ENCODE data around the gene CDRT4. TPM values are rescaled to one million over a fixed set of nuclear protein-coding genes. Genes with fewer than 3 reads are reported as not detected.

Gene CDRT4
- polyA plus RNA-seq, 1 of the 3 experiments (the other 2 are of a cell fraction): 4.6 TPM

DNA sequence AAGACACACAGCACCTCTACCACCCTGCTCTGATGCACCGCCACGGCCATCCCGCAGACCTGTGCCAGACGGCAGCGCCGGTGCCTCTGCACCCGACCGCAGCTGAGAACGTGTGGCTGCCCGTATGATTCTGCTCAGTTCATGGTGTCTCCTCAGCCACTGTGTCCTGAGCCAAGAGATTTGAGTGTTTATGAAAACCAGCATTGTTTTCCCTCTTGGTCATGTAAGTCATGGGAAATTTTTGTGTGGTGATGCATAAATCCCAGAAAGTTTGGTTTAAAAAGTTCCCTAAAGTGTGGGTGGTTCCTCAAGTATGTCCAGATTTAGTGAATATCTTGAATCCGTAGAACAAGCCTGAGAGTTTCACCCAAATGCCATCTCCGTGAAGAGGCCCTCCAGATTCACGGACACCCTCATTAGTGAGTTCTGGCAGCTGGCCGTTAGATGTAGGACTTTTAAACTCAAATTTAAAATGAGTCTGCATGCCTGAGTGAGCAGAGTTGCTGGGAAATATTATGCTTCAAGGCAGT is 57.6 kb downstream of the CDRT4 start:
- Histone ChIP-seq H3K4me1 (ENCODE audit: control insufficient read depth in 1 of 2, insufficient read depth in 2 of 2, low read depth in 1 of 2, low read length in 1 of 2) (peaks cover 3 to 12% of the 10 kb centered on the region in 2 experiments; a peak in 2 of 4 replicates), H3K9me3 (no peaks in the 10 kb centered on the region), H3K79me2 (ENCODE audit: insufficient read depth) (no peaks in the 10 kb centered on the region), H3K36me3 (replicated peaks in 1 of 2; ENCODE audit: control insufficient read depth in 1 of 2, insufficient read depth in 2 of 2, low read length in 1 of 2) (no peaks in the 10 kb centered on the region), H4K20me1 (ENCODE audit: insufficient read depth) (no peaks in the 10 kb centered on the region), H3K9me2 (no peaks in the 10 kb centered on the region), H3K27ac (ENCODE audit: low read depth in 2 of 2, low read length in 1 of 2) (peak overlapping the region; percentile 50 to 78; a peak in 3 of 4 replicates), H3F3A (replicated peaks; ENCODE audit: insufficient read depth) (peaks cover 7% of the 10 kb centered on the region), H2AFZ (ENCODE audit: low read depth) (peak overlapping the region; percentile 38), H3K4me2 (peak overlapping the region; percentile 12; the same call in 1 of the 2 replicates), H3K9ac (no peak overlapping the region), H3K27me3 (ENCODE audit: insufficient read depth) (no peaks in the 10 kb centered on the region), H3K4me3 (ENCODE audit: low read depth in 2 of 2, low read length in 1 of 2) (no peak overlapping the region)
- TF ChIP-seq TCF12 (IDR thresholded peaks at IDR 0.05) (peak; percentile 67), ELF1 (IDR thresholded peaks at IDR 0.05) (no peak), TEAD4 (IDR thresholded peaks at IDR 0.05; ENCODE audit: borderline replicate concordance, insufficient read depth) (peak; percentile 35; the same call in 1 of the 2 replicates), NFIC (IDR thresholded peaks at IDR 0.05; ENCODE audit: borderline replicate concordance) (peak; percentile 62), YY1 (IDR thresholded peaks at IDR 0.05; ENCODE audit: low read depth) (no peak), TAF1 (IDR thresholded peaks at IDR 0.05; ENCODE audit: borderline replicate concordance, low read depth, low read length) (no peak), RXRA (IDR thresholded peaks at IDR 0.05; ENCODE audit: borderline replicate concordance, low read depth) (peak; percentile 23; the same call in 1 of the 2 replicates), RCOR1 (IDR thresholded peaks at IDR 0.05; ENCODE audit: low read length) (no peak), POLR2AphosphoS5 (IDR thresholded peaks at IDR 0.05; ENCODE audit: low read depth, low read length) (no peak), CHD2 (IDR thresholded peaks at IDR 0.05; ENCODE audit: low read length, partially characterized antibody) (no peak), RFX5 (IDR thresholded peaks at IDR 0.05; ENCODE audit: low read length) (no peak), MEF2A (IDR thresholded peaks at IDR 0.05; ENCODE audit: borderline replicate concordance, low read depth) (no peak), FOSL2 (IDR thresholded peaks at IDR 0.05; ENCODE audit: borderline replicate concordance, low read depth) (peak; percentile 54; the same call in 1 of the 2 replicates), EP300 (IDR thresholded peaks at IDR 0.05; ENCODE audit: borderline replicate concordance in 1 of 2, low read depth in 1 of 2, low read length in 1 of 2) (0 out of 4 replicates have a peak, but pooled peaks of 1 of the 2 experiments have one; percentile 64), JUND (IDR thresholded peaks at IDR 0.05) (peak; percentile 75)
- TF ChIP-seq, protein P1, sequence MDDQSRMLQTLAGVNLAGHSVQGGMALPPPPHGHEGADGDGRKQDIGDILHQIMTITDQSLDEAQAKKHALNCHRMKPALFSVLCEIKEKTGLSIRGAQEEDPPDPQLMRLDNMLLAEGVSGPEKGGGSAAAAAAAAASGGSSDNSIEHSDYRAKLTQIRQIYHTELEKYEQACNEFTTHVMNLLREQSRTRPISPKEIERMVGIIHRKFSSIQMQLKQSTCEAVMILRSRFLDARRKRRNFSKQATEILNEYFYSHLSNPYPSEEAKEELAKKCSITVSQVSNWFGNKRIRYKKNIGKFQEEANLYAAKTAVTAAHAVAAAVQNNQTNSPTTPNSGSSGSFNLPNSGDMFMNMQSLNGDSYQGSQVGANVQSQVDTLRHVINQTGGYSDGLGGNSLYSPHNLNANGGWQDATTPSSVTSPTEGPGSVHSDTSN (IDR thresholded peaks at IDR 0.05): peak; percentile 28
- TF ChIP-seq, protein P2, sequence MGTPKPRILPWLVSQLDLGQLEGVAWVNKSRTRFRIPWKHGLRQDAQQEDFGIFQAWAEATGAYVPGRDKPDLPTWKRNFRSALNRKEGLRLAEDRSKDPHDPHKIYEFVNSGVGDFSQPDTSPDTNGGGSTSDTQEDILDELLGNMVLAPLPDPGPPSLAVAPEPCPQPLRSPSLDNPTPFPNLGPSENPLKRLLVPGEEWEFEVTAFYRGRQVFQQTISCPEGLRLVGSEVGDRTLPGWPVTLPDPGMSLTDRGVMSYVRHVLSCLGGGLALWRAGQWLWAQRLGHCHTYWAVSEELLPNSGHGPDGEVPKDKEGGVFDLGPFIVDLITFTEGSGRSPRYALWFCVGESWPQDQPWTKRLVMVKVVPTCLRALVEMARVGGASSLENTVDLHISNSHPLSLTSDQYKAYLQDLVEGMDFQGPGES (IDR thresholded peaks at IDR 0.05; ENCODE audit: low read depth, low read length): no peak
- TF ChIP-seq, protein P3, sequence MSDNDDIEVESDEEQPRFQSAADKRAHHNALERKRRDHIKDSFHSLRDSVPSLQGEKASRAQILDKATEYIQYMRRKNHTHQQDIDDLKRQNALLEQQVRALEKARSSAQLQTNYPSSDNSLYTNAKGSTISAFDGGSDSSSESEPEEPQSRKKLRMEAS (IDR thresholded peaks at IDR 0.05; ENCODE audit: low read depth): peak; percentile 32; the same call in 1 of the 2 replicates
- 64% methylated on average over 14 of the region's 14 CpGs for WGBS (ENCODE audit: low lambda C conversion rate)
- ChIA-PET POLR2A (no interaction called here), CTCF (interaction anchor here (2.3 kb wide), 1 partner anchor 147 kb away, joined by 6 read pairs; no protein-coding TSS in a partner anchor)
- DNase-seq: no peak

All from SK-N-SH (cell line).